ENCODE results near the gene STXBP1. TPM values are rescaled to one million over a fixed set of nuclear protein-coding genes. Genes with fewer than 3 reads are reported as not detected.

Gene STXBP1
- total RNA-seq, 1 experiment from 2014 or later: 40.6 TPM

DNA sequence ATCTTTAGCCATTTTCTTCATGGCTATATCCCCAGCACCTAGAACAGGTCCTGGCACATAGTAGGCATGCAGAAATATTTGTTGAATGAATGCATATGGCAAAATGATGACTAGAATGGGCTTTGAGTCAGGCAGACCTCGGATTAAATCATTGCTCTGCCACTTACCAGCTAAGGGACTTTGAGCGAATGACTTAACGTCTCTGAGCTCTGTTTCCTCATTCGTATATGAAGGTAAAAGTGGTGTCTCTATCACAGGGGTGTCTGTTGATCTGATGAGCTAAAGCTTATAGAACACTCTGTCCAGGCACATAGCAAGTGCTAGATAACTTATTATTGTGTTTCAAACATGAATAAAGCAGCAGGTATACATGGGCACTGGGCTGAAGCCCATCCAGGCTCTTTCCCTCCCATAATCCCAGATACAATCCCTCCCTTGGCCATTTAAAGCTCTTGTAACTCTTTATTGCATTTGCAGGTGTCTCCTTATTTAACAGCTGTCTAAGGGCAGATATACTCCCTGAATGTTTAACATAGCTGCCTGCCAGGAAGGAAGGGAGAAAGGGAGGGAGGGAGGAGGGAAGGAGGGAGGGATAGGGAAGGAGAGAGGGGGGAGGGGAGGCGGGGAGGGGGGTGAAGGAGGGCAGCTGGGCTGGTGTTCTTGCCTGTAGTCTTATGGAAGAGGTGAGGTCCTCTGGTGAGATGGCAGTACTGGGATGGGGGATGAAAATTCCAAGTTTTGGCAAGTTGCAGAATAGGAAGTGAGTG is 23.2 kb upstream of the STXBP1 start:
- no peaks in the 10 kb centered on the region for H3K79me2 ChIP-seq (ENCODE audit: insufficient read depth, low read length)
- no TSS peak for BruUV-seq (replicated peaks)
- H3K4me2 ChIP-seq (ENCODE audit: low read length): no peak overlapping the region
- H3K9ac ChIP-seq (ENCODE audit: low read length): no peak overlapping the region
- no peak for DNase-seq (ENCODE audit: low read depth, low spot score)
- intact Hi-C loops (cut with micrococcal nuclease): loop anchor here (5.0 kb wide), 1 partner anchor 137 kb away; the partner anchor contains the start of genes LRSAM1 and RPL12
- CTCF ChIA-PET: interaction anchor here (1.1 to 3.5 kb wide), 7 partner anchors 10 to 281 kb away, joined by 3 to 46 read pairs (median 6); partner anchors contain the start of genes STXBP1 and TOR2A
- ATAC-seq: no peak
- H3K9me3 ChIP-seq (ENCODE audit: control insufficient read depth in 1 of 2, insufficient read depth in 1 of 2, low read depth in 1 of 2, low read length in 2 of 2): no peaks in the 10 kb centered on the region
- TF ChIP-seq ATF3 (IDR thresholded peaks at IDR 0.05) (no peak), SRF (IDR thresholded peaks at IDR 0.05; ENCODE audit: low read depth) (no peak), CTCF (IDR thresholded peaks at IDR 0.05 in 2 of 3, conservative IDR thresholded peaks at IDR 0.05 in 1 of 3; ENCODE audit: borderline replicate concordance in 1 of 3, insufficient read depth in 1 of 3, low read depth in 2 of 3, low read length in 2 of 3) (no peak), ZNF274 (IDR thresholded peaks at IDR 0.05; ENCODE audit: low read depth, low read length) (no peak), SIN3A (IDR thresholded peaks at IDR 0.05; ENCODE audit: low read depth) (no peak), SP1 (IDR thresholded peaks at IDR 0.05; ENCODE audit: low read depth) (no peak), JUND (IDR thresholded peaks at IDR 0.05) (no peak), TCF7L2 (IDR thresholded peaks at IDR 0.05; ENCODE audit: borderline replicate concordance, extremely low read depth, insufficient read depth, insufficient read length) (no peak), POLR2AphosphoS5 (IDR thresholded peaks at IDR 0.05; ENCODE audit: low read depth, low read length) (no peak), CEBPB (IDR thresholded peaks at IDR 0.05; ENCODE audit: low read depth) (no peak), EGR1 (IDR thresholded peaks at IDR 0.05; ENCODE audit: low read depth) (no peak), ELF1 (IDR thresholded peaks at IDR 0.05; ENCODE audit: borderline replicate concordance, low read depth) (no peak), POLR2A (IDR thresholded peaks at IDR 0.05; ENCODE audit: borderline replicate concordance, extremely low read depth, insufficient read depth, insufficient read length) (no peak), EZH2 (IDR thresholded peaks at IDR 0.05) (no peak), FOSL1 (IDR thresholded peaks at IDR 0.05; ENCODE audit: low read depth) (no peak), ZFX (IDR thresholded peaks at IDR 0.05) (no peak)
- TF ChIP-seq, protein P1, sequence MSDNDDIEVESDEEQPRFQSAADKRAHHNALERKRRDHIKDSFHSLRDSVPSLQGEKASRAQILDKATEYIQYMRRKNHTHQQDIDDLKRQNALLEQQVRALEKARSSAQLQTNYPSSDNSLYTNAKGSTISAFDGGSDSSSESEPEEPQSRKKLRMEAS (IDR thresholded peaks at IDR 0.05): no peak
- no peak overlapping the region for H2AFZ ChIP-seq (ENCODE audit: low read depth, low read length, poor library complexity, severe bottlenecking)
- H3K9me2 ChIP-seq (ENCODE audit: insufficient read depth): no peaks in the 10 kb centered on the region
- no peaks in the 10 kb centered on the region for H3K36me3 ChIP-seq (ENCODE audit: control insufficient read depth in 1 of 2, insufficient read depth in 2 of 2, low read length in 2 of 2)
- RAD21 ChIA-PET (ENCODE audit: low non-redundant PET in 1 of 2, low total read pairs in 2 of 2, uncharacterized antibody in 2 of 2, unreplicated experiment in 2 of 2): interaction anchor here (0.6 to 2.4 kb wide), 6 partner anchors 27 to 208 kb away, joined by 3 to 10 read pairs (median 4); partner anchors contain the start of gene TOR2A (in 2 of the 2)
- peaks cover 5 to 18% of the 10 kb centered on the region in 2 experiments; a peak in 3 of 4 replicates for H3K4me1 ChIP-seq (ENCODE audit: control insufficient read depth in 1 of 2, insufficient read depth in 2 of 2, low read length in 2 of 2)
- POLR2A ChIA-PET: interaction anchor here (1.2 to 1.7 kb wide), 4 partner anchors 10 to 146 kb away, joined by 3 to 7 read pairs (median 6); partner anchors contain the start of gene TOR2A
- no peaks in the 10 kb centered on the region for H3K27me3 ChIP-seq (ENCODE audit: insufficient read depth, low read length)
- H4K20me1 ChIP-seq (ENCODE audit: insufficient read depth): no peaks in the 10 kb centered on the region
- no peak overlapping the region for H3K27ac ChIP-seq (ENCODE audit: low read depth, low read length)
- H3K4me3 ChIP-seq (replicated peaks in 1 of 2; ENCODE audit: low read depth in 1 of 2, low read length in 2 of 2): no peak overlapping the region
